Prostate gland (tissue), 2 donors: ENCODE measurements around the gene MAGED1.

ENCODE experiments used
- POLR2A ChIP-seq: fragments of 450-650 bp; IDR thresholded peaks from one replicate; pipeline ENCODE4 v1.6.1; 2016; ENCODE audit warnings: antibody characterized with exemption, mild to moderate bottlenecking
- TF ChIP-seq, protein P1 (sequence below), 4 experiments: fragments of 200-600 bp in 2 of 4; fragments of 450-650 bp in 2 of 4; sonication (generic) in 2 of 4; IDR thresholded peaks; 1 replicate in 3 of 4; 2 replicates in 1 of 4; pipeline ENCODE4 v1.5.1; 2016 to 2019; ENCODE audit warnings: antibody characterized with exemption in 4 of 4, mild to moderate bottlenecking in 2 of 4, moderate library complexity in 2 of 4

- TF ChIP-seq, protein P1, sequence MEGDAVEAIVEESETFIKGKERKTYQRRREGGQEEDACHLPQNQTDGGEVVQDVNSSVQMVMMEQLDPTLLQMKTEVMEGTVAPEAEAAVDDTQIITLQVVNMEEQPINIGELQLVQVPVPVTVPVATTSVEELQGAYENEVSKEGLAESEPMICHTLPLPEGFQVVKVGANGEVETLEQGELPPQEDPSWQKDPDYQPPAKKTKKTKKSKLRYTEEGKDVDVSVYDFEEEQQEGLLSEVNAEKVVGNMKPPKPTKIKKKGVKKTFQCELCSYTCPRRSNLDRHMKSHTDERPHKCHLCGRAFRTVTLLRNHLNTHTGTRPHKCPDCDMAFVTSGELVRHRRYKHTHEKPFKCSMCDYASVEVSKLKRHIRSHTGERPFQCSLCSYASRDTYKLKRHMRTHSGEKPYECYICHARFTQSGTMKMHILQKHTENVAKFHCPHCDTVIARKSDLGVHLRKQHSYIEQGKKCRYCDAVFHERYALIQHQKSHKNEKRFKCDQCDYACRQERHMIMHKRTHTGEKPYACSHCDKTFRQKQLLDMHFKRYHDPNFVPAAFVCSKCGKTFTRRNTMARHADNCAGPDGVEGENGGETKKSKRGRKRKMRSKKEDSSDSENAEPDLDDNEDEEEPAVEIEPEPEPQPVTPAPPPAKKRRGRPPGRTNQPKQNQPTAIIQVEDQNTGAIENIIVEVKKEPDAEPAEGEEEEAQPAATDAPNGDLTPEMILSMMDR (IDR thresholded peaks at IDR 0.05) = no peak
- no peak for TF ChIP-seq POLR2A
Measured at GRCh38 chrX:51922561-51922960, 29.1 kb downstream of the MAGED1 start.
